IMR-90 (cell line): ENCODE results near the gene TTLL11. TPM values are rescaled to one million over a fixed set of nuclear protein-coding genes. Genes with fewer than 3 reads are reported as not detected.

Experiments
- ATAC-seq: fragments of 200-7000 bp; cut with Tn5 transposase; 2 replicates; pipeline ENCODE4 v1.9.1; 2020; ENCODE audit warnings: low read depth, mild to moderate bottlenecking, moderate library complexity
- BruUV-seq: library from RNA; stranded (reverse); fragments of 400-500 nt; replicated peaks from 2 replicates; lab custom pipeline; 2021; lab: Mats Ljungman, UMichigan
- CTCF ChIA-PET: fragments of 300-600 bp; formaldehyde crosslinking; extraction: SDS; loops from one replicate; lab custom pipeline; 2021; ENCODE audit warnings: antibody characterized with exemption; lab: Yijun Ruan, JAX
- POLR2A ChIA-PET: fragments of 300-600 bp; sonication (Branson Sonifier 250); formaldehyde crosslinking; loops from one replicate; lab custom pipeline; 2022; ENCODE audit warnings: antibody characterized with exemption; ENCODE audit not compliant: unreplicated experiment; lab: Charles Lee
- DNase-seq: peaks from one replicate; pipeline ENCODE4 v3.0.0; 2013
- H2AFZ ChIP-seq: replicated peaks from 2 replicates; pipeline ENCODE3; 2013; ENCODE audit warnings: low read length, mild to moderate bottlenecking; ENCODE audit not compliant: poor library complexity
- H2AK5ac ChIP-seq: 2 replicates; pipeline ENCODE4 v1.6.1; 2013; ENCODE audit warnings: low read depth, low read length, inconsistent platforms
- H2AK9ac ChIP-seq: replicated peaks from 2 replicates; pipeline ENCODE3; 2013; ENCODE audit warnings: mild to moderate bottlenecking, low read depth, low read length, moderate library complexity; ENCODE audit not compliant: poor library complexity
- H2BK120ac ChIP-seq: 2 replicates; pipeline ENCODE4 v1.6.1; 2013; ENCODE audit warnings: low read depth, low read length, inconsistent platforms
- H2BK15ac ChIP-seq: 3 replicates; pipeline ENCODE4 v1.6.1; 2013; ENCODE audit warnings: low read depth, low read length, inconsistent platforms
- H2BK20ac ChIP-seq: 2 replicates; pipeline ENCODE4 v1.6.1; 2013; ENCODE audit warnings: low read depth, mild to moderate bottlenecking, inconsistent platforms, low read length, moderate library complexity
- H2BK5ac ChIP-seq: 2 replicates; pipeline ENCODE4 v1.6.1; 2013; ENCODE audit warnings: mild to moderate bottlenecking, low read depth, low read length, inconsistent platforms; ENCODE audit not compliant: poor library complexity, severe bottlenecking
- H3K14ac ChIP-seq: replicated peaks from 2 replicates; pipeline ENCODE4 v1.6.1; 2013; ENCODE audit warnings: low read depth, low read length, inconsistent platforms
- H3K18ac ChIP-seq: 2 replicates; pipeline ENCODE4 v1.6.1; 2013; ENCODE audit warnings: low read depth, low read length, control low read depth
- H3K23ac ChIP-seq: 2 replicates; pipeline ENCODE4 v1.6.1; 2013; ENCODE audit warnings: low read depth, low read length, inconsistent platforms
- H3K27ac ChIP-seq: 2 replicates; pipeline ENCODE4 v1.5.1; 2013; ENCODE audit warnings: mild to moderate bottlenecking, control low read depth, low read length; ENCODE audit not compliant: insufficient read depth
- H3K27me3 ChIP-seq: 2 replicates; pipeline ENCODE4 v1.6.1; 2013; ENCODE audit warnings: low read length; ENCODE audit not compliant: control insufficient read depth, insufficient read depth
- H3K36me3 ChIP-seq: 2 replicates; pipeline ENCODE4 v1.6.1; 2013; ENCODE audit warnings: low read length, mixed read lengths; ENCODE audit not compliant: control insufficient read depth, insufficient read depth
- H3K4ac ChIP-seq: 2 replicates; pipeline ENCODE4 v1.6.1; 2013; ENCODE audit warnings: low read depth, low read length, inconsistent platforms
- H3K4me1 ChIP-seq: 2 replicates; pipeline ENCODE4 v1.6.1; 2013; ENCODE audit warnings: low read length, mixed read lengths; ENCODE audit not compliant: control insufficient read depth, insufficient read depth
- H3K4me2 ChIP-seq: 2 replicates; pipeline ENCODE4 v1.6.1; 2013; ENCODE audit warnings: low read depth, mild to moderate bottlenecking, control low read depth, low read length, moderate library complexity
- H3K4me3 ChIP-seq: 2 replicates; pipeline ENCODE4 v1.5.1; 2013; ENCODE audit warnings: low read depth, mild to moderate bottlenecking, control low read depth, low read length, moderate library complexity; ENCODE audit not compliant: insufficient read depth
- H3K56ac ChIP-seq: 2 replicates; pipeline ENCODE4 v1.6.1; 2013; ENCODE audit warnings: low read length, inconsistent platforms; ENCODE audit not compliant: insufficient read depth; ENCODE audit errors: extremely low read depth
- H3K79me1 ChIP-seq, 2 experiments: 2 replicates each; pipeline ENCODE4 v1.6.1; 2013; ENCODE audit warnings: low read length in 2 of 2, inconsistent platforms in 1 of 2, low read depth in 1 of 2
- H3K9ac ChIP-seq: 2 replicates; pipeline ENCODE4 v1.6.1; 2013; ENCODE audit warnings: low read depth, low read length, control low read depth
- H3K9me1 ChIP-seq: 2 replicates; pipeline ENCODE4 v1.6.1; 2013; ENCODE audit warnings: low read length, inconsistent platforms; ENCODE audit not compliant: insufficient read depth
- H3K9me3 ChIP-seq: 2 replicates; pipeline ENCODE4 v1.6.1; 2013; ENCODE audit warnings: low read length; ENCODE audit not compliant: control insufficient read depth, insufficient read depth
- H4K20me1 ChIP-seq: 2 replicates; pipeline ENCODE4 v1.6.1; 2013; ENCODE audit warnings: low read length, inconsistent platforms; ENCODE audit not compliant: insufficient read depth
- H4K5ac ChIP-seq: 2 replicates; pipeline ENCODE4 v1.6.1; 2013; ENCODE audit warnings: mild to moderate bottlenecking, low read depth, low read length, control low read depth
- H4K8ac ChIP-seq, 2 experiments: 2 replicates each; pipeline ENCODE4 v1.6.1; 2013; ENCODE audit warnings: low read depth in 2 of 2, low read length in 2 of 2, control low read depth in 1 of 2, inconsistent platforms in 1 of 2
- H4K91ac ChIP-seq: 2 replicates; pipeline ENCODE4 v1.6.1; 2013; ENCODE audit warnings: low read depth, low read length, inconsistent platforms; ENCODE audit not compliant: insufficient read depth
- CEBPB ChIP-seq: IDR thresholded peaks from 2 replicates; pipeline ENCODE4 v1.6.1; 2012; ENCODE audit warnings: low read depth, low read length, improper control_type of control experiment
- CHD1 ChIP-seq: IDR thresholded peaks from 2 replicates; pipeline ENCODE4 v1.6.1; 2012; ENCODE audit warnings: low read depth, low read length, improper control_type of control experiment
- MAFK ChIP-seq: IDR thresholded peaks from 2 replicates; pipeline ENCODE4 v1.6.1; 2012; ENCODE audit warnings: low read depth, low read length, improper control_type of control experiment
- MXI1 ChIP-seq: IDR thresholded peaks from 2 replicates; pipeline ENCODE4 v1.6.1; 2012; ENCODE audit warnings: low read depth, mild to moderate bottlenecking, low read length, moderate library complexity, borderline replicate concordance
- POLR2A ChIP-seq: IDR thresholded peaks from 2 replicates; pipeline ENCODE4 v1.6.1; 2012; ENCODE audit warnings: mild to moderate bottlenecking, low read depth, low read length
- RCOR1 ChIP-seq: IDR thresholded peaks from 2 replicates; pipeline ENCODE4 v1.6.1; 2012; ENCODE audit warnings: mild to moderate bottlenecking, low read length, improper control_type of control experiment; ENCODE audit not compliant: insufficient replicate concordance
- WGBS, 2 experiments: methylation state at CpG; one replicate each; pipeline versions ENCODE4 v1.1.5 to v1.1.7; 2013; ENCODE audit warnings: missing lambda C conversion rate in 2 of 2; ENCODE audit not compliant: insufficient read length in 1 of 2; ENCODE audit errors: extremely low coverage in 2 of 2; 5-methylcytosine and 5-hydroxymethylcytosine counted together
- dilution Hi-C: fragments of 300-500 bp; cut with HindIII; formaldehyde crosslinking; loops from one replicate; pipeline ENCODE4 v1.14.3; 2018; ENCODE audit warnings: low sequenced_read_pairs; ENCODE audit not compliant: unreplicated experiment
- in situ Hi-C: fragments of 300-500 bp; cut with MboI; formaldehyde crosslinking; loops from 3 replicates; pipeline ENCODE4 v1.14.3; 2019; ENCODE audit warnings: low sequenced_read_pairs, inconsistent platforms, mixed read lengths
- intact Hi-C: fragments of 100-400 bp; cut with micrococcal nuclease; formaldehyde crosslinking; loops from 2 replicates; pipeline ENCODE4 v1.10.0; 2022
- polyA plus RNA-seq, 3 experiments: library from polyadenylated mRNA; depleted of rRNA; stranded (reverse); fragments of >200 nt; gene quantifications; 2 replicates each; pipeline ENCODE4 v1.2.3, GENCODE V29; 2012; ENCODE audit warnings: low replicate concordance in 1 of 3
- total RNA-seq: library from RNA; depleted of rRNA; stranded (reverse); fragments of >200 nt; gene quantifications from 2 replicates; pipeline ENCODE4 v1.2.3, GENCODE V29; 2012
- TF ChIP-seq, protein P1 (sequence below): conservative IDR thresholded peaks from 2 replicates; pipeline ENCODE4 v1.5.1; 2012; ENCODE audit warnings: mild to moderate bottlenecking, low read depth, low read length, improper control_type of control experiment

The TTLL11 gene
- total and polyA plus RNA-seq, 2 of the 4 experiments (the other 2 are of a cell fraction), result 2.0 to 4.6 TPM

DNA sequence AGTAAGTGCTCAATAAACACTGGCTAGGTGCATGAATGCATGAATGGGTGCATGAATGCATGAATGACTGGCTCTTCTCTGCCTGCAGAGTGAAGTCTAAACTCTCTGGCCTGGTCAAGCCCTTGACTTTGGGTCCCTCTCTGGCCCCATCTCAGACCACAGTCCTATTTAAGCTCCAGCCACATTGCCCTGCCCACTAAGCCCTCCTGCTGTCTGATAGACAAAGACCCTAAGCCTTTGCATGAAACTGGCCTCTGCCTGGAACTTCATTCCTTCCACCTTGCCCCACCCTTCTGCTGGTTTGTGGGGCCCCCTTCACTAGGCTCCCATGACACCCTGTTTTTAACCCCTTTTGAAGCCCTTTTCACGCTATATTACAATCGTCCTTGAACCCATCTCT lies 202.4 kb downstream of the TTLL11 start:
- no peaks in the 10 kb centered on the region for H3K27me3 ChIP-seq
- H2BK120ac ChIP-seq, result peak overlapping the region; percentile 43; the same call in 1 of the 2 replicates
- 79% methylated on average over 2 of the region's 2 CpGs; no CpG with 5 or more reads in 1 of the 2 experiments for WGBS, 2 experiments
- peak overlapping the region; percentile 23; the same call in 1 of the 2 replicates for H2BK20ac ChIP-seq
- H4K5ac ChIP-seq, result no peak overlapping the region
- peaks cover 21% of the 10 kb centered on the region for H3K4me1 ChIP-seq
- peak overlapping the region; percentile 53; the same call in 2 of the 3 replicates for H2BK15ac ChIP-seq
- dilution Hi-C loops (no loop called here), intact Hi-C loops (no loop called here), in situ Hi-C loops (no loop called here)
- peaks cover 0 to 7% of the 10 kb centered on the region in 2 experiments; a peak in 1 of 4 replicates for H3K79me1 ChIP-seq
- DNase-seq (no peak), ATAC-seq (no peak)
- H2AK5ac ChIP-seq, result peak overlapping the region; percentile 92
- no peak overlapping the region for H4K91ac ChIP-seq
- no peak for TF ChIP-seq MAFK
- TF ChIP-seq, protein P1, sequence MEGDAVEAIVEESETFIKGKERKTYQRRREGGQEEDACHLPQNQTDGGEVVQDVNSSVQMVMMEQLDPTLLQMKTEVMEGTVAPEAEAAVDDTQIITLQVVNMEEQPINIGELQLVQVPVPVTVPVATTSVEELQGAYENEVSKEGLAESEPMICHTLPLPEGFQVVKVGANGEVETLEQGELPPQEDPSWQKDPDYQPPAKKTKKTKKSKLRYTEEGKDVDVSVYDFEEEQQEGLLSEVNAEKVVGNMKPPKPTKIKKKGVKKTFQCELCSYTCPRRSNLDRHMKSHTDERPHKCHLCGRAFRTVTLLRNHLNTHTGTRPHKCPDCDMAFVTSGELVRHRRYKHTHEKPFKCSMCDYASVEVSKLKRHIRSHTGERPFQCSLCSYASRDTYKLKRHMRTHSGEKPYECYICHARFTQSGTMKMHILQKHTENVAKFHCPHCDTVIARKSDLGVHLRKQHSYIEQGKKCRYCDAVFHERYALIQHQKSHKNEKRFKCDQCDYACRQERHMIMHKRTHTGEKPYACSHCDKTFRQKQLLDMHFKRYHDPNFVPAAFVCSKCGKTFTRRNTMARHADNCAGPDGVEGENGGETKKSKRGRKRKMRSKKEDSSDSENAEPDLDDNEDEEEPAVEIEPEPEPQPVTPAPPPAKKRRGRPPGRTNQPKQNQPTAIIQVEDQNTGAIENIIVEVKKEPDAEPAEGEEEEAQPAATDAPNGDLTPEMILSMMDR, result no peak
- no peak for TF ChIP-seq POLR2A
- no peak for TF ChIP-seq RCOR1
- no peak for TF ChIP-seq MXI1
- TF ChIP-seq CHD1, result no peak
- no peak for TF ChIP-seq CEBPB
- ChIA-PET CTCF (no interaction called here), POLR2A (no interaction called here)
- peaks cover 3% of the 10 kb centered on the region; the same call in 1 of the 2 replicates for H4K20me1 ChIP-seq
- H2AK9ac ChIP-seq, result peak overlapping the region; percentile 14
- no peaks in the 10 kb centered on the region for H3K36me3 ChIP-seq
- no peak overlapping the region for H2BK5ac ChIP-seq
- H3K4me2 ChIP-seq, result no peak overlapping the region
- H3K56ac ChIP-seq, result no peak overlapping the region
- H3K18ac ChIP-seq, result no peak overlapping the region
- BruUV-seq, result no TSS peak
- H3K9me3 ChIP-seq, result no peaks in the 10 kb centered on the region
- no peak overlapping the region for H3K4me3 ChIP-seq
- H3K14ac ChIP-seq, result peak overlapping the region; percentile 60; the same call in 1 of the 2 replicates
- peak overlapping the region; percentile 88 for H3K4ac ChIP-seq
- no peak overlapping the region for H3K27ac ChIP-seq
- H3K9ac ChIP-seq, result no peak overlapping the region
- peaks cover 28% of the 10 kb centered on the region for H3K9me1 ChIP-seq
- peak overlapping the region in 1 of 2 experiments; percentile 54; a peak in 1 of 4 replicates for H4K8ac ChIP-seq
- H2AFZ ChIP-seq, result no peak overlapping the region
- no peak overlapping the region for H3K23ac ChIP-seq
